HG02938 (cell line): Measurements from ENCODE around the gene PSMD4.

Experiments used
- ATAC-seq: cut with Tn5 transposase; IDR thresholded peaks from one replicate; pipeline ENCODE4 v1.9.1; 2021; ENCODE audit warnings: mild to moderate bottlenecking, moderate library complexity; ENCODE audit not compliant: unreplicated experiment

PSMD4 gene

DNA sequence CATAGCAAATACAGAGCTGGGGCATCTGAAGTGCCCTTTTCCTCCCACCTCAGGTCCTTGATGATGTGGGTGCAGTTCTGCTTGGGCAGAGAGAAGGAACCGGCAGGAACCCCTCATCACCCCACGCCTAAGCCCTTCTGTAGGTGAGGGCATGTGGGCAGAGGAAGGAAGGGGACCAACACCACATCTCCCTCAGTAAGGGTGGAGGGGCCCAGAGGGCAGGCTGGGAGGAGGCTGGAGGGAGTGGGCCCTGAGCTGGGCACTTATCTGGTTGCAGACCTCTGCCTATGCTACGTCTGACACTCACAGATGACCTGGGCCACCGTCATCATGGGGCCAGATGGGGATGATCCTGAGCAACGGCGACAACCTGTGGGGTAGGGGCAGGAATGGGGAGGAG, 38.6 kb downstream of the PSMD4 start:
- ATAC-seq: no peak

GRCh38 chr1:151294742-151295462, 40.4 kb downstream of the PSMD4 start:
- no peak for ATAC-seq

DNA sequence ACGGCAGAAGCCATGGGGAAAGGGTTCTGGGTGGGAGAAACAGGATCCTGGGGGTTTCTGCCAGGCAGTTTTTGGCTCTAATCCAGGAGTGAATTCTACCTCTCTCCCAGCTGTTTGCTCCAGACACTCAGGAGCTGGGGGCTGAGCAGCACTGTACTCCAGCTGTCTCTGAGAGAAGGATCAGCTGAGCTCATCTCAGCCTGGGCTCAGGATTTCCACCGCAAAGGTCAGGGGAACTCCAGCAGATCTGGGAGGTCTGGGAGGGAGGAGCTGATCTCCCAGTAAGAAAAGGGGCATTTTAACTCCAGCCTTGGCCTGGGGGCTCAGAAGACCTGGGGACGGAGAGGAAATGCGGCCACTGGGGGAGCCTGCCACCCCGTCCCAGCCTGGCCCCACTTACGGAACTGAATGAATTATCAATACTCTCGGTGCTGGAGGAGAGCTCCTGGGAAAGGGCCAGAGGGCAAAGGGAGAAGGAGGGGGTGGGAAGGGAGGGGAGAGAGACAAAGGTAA, 55.3 kb downstream of the PSMD4 start:
- no peak for ATAC-seq

GRCh38 chr1:151311011-151311410, 56.5 kb downstream of the PSMD4 start:
- ATAC-seq: no peak

DNA sequence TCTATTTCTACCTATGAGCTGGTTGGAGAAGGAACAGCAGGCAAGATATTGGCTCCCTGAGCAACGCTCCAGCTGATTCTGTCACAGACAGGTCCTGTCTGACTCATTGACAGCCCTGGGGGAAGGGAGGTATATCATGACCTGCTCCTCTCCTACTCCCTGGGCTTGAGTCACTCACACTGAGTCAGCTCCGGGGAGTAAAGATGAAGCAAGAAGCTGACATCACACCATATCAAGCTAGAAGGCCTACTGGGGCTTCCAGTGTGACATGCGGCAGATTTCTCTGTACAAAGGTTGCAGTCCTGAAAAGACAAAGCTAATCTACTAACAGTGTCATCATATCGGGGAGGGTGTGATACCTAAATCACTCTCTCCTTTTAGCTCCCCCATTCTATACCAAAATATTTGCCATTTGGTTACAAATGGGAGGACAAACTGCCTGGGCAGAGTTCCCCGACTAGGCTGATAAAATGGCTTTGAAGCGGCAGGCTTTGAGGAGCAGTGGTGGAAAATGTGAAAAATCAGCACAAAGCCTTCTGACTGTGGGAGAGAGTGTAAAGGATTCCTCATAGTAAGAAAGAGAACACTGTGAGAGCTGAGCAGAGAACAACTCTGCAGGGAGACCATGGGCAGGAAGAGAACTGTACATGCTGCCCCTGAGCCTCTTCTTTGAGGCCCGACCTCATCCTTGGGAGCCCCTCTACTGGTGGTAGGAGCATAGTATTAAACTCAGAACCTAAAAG, 57.2 kb downstream of the PSMD4 start:
- no peak for ATAC-seq

DNA sequence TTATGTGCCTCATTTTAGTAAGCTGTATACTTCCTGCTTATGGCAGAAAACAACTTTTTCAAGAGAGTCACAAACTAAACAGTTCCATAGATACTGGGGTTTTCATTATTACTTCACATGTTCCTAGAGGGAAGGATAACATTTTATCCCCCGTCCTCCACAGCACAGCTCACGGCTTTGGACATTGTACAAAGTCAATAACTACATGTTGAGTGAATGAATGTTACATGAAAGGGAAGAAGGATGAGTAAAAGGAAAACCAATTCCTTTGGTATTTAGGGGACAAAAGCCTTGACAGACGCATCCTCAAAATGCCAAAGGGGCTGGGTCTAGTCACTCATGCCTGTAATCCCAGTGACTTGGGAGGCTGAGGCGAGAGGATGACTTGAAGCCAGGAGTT, 57.9 kb downstream of the PSMD4 start:
- ATAC-seq: no peak

DNA sequence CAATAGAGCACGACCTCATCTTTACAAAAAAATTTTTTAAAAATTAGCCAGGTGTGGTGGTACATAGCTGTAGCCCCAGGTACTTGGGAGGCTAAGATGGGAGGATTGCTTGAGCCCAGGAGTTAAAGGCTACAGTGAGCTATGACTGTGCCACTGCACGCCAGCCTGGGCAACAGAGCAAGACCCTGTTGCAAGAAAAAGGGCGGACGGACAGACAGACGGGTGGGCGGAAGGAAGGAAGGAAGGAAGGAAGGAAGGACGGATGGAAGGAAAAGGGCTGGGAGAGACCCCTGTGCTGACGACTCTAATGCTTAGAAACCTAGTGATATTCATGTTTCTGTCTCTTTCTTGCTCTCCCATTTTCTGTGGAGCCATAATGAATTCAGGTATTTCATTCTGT, 58.3 kb downstream of the PSMD4 start:
- no peak for ATAC-seq

GRCh38 chr1:151313501-151313900, 59.0 kb downstream of the PSMD4 start:
- no peak for ATAC-seq

GRCh38 chr1:151314137-151314875, 59.8 kb downstream of the PSMD4 start:
- no peak for ATAC-seq

DNA sequence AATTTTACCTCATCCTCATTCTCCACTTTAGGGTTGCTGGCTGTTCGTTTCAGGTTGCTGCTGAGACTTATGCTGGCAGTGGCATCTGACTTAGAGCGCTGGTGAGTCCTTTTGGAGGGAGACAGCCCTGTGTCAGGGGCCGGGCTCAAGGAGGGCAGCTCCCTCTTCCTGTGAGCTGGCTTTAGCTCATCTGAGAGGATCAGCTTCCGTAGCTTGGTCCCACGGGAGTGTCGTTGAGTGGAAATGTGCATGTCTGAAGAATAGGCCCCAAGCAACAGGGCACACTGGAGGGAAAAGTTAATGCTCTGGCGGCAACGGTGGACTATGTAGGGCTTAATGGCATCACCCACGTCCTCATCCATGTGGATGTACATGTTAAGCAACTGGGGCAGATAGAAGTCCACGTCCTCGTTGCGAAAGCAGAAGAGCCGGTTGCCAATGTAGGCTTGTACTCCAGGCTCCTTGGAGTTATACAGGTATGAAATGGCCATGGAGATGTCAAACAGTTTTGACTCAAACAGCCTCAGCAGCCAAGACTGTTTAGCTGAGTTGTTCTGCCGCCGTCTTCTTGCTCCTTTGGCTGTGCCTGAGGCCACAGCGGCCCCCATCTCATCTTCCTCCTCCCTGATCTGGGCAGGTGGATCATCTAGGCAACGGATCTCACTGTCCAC, 61.2 kb downstream of the PSMD4 start:
- ATAC-seq: no peak
